IPS-NIHi7 (cell line): ENCODE measurements around the gene CLEC16A.
A peak's percentile ranks its signal among the peaks of the same experiment; 100 is the strongest.

ENCODE experiments used
- DNase-seq: peaks from one replicate; pipeline ENCODE4 v3.0.0; 2012; ENCODE audit warnings: mixed read lengths; ENCODE audit errors: extremely low spot score

The CLEC16A gene

GRCh38 chr16:11178424-11178823 is 234.1 kb downstream of the CLEC16A start:
- no peak for DNase-seq

GRCh38 chr16:11179574-11179973 is 235.2 kb downstream of the CLEC16A start:
- DNase-seq = no peak

GRCh38 chr16:11180489-11180888 is 236.1 kb downstream of the CLEC16A start:
- DNase-seq = no peak

GRCh38 chr16:11181242-11181898 is 237.0 kb downstream of the CLEC16A start:
- no peak for DNase-seq

GRCh38 chr16:11181899-11182279 is 237.5 kb downstream of the CLEC16A start:
- no peak for DNase-seq

- DNase-seq = no peak
These were observed 238.0 kb downstream of the CLEC16A start for GRCh38 chr16:11182411-11182810.

GRCh38 chr16:11183035-11183812 is 238.9 kb downstream of the CLEC16A start:
- peak; percentile 64 for DNase-seq

GRCh38 chr16:11183951-11184350 is 239.6 kb downstream of the CLEC16A start:
- DNase-seq = no peak

- DNase-seq = no peak
These were observed 243.2 kb downstream of the CLEC16A start for GRCh38 chr16:11187522-11188023.

- no peak for DNase-seq
These were observed 244.7 kb downstream of the CLEC16A start for GRCh38 chr16:11188801-11189740.

- no peak for DNase-seq
These were observed 246.5 kb downstream of the CLEC16A start for GRCh38 chr16:11190588-11191560.

GRCh38 chr16:11191665-11192064 is 247.3 kb downstream of the CLEC16A start:
- no peak for DNase-seq

GRCh38 chr16:11193494-11193893 is 249.1 kb downstream of the CLEC16A start:
- no peak for DNase-seq

GRCh38 chr16:11194913-11195312 is 250.5 kb downstream of the CLEC16A start:
- DNase-seq = no peak

GRCh38 chr16:11196286-11196828 is 252.0 kb downstream of the CLEC16A start:
- no peak for DNase-seq

GRCh38 chr16:11198375-11198774 is 254.0 kb downstream of the CLEC16A start:
- no peak for DNase-seq

- DNase-seq = no peak
These were observed 254.5 kb downstream of the CLEC16A start for GRCh38 chr16:11198828-11199227.

- DNase-seq = no peak
These were observed 256.2 kb downstream of the CLEC16A start for GRCh38 chr16:11200592-11200991.

- peak; percentile 79 for DNase-seq
These were observed 257.3 kb downstream of the CLEC16A start for GRCh38 chr16:11201498-11202259.
